Bronchial epithelial cell (primary cell): ENCODE measurements around the gene DUSP28. TPM values are rescaled to one million over a fixed set of nuclear protein-coding genes. Genes with fewer than 3 reads are reported as not detected.

Experiments
- DNase-seq: peaks from one replicate; pipeline ENCODE4 v3.0.0-alpha.2; 2010; ENCODE audit warnings: low read depth
- FAIRE-seq: peaks from 2 replicates; lab custom pipeline; 2011; peaks lifted over from hg19 to GRCh38; lab: Jason Lieb, UNC
- H3K27me3 ChIP-seq: 2 replicates; pipeline ENCODE4 v1.5.1; 2011; ENCODE audit warnings: low read length; ENCODE audit not compliant: control insufficient read depth, insufficient read depth
- H3K36me3 ChIP-seq: 2 replicates; pipeline ENCODE4 v1.5.1; 2011; ENCODE audit warnings: low read length; ENCODE audit not compliant: control insufficient read depth, insufficient read depth
- H3K4me3 ChIP-seq: 2 replicates; pipeline ENCODE4 v1.5.1; 2011; ENCODE audit warnings: mild to moderate bottlenecking, low read depth, low read length, control low read depth
- total RNA-seq: library from RNA; depleted of rRNA; stranded (reverse); fragments of >200 nt; gene quantifications from 2 replicates; pipeline ENCODE4 v1.2.1, GENCODE V29; 2014
- TF ChIP-seq, protein P1 (sequence below): IDR thresholded peaks from 2 replicates; pipeline ENCODE4 v1.5.1; 2011; ENCODE audit warnings: mild to moderate bottlenecking, moderate library complexity, low read length, control low read depth, inconsistent platforms; ENCODE audit not compliant: insufficient read depth, severe bottlenecking

DUSP28 gene
- total RNA-seq, 1 donor from 2014 or later = 2.1 TPM

DNA sequence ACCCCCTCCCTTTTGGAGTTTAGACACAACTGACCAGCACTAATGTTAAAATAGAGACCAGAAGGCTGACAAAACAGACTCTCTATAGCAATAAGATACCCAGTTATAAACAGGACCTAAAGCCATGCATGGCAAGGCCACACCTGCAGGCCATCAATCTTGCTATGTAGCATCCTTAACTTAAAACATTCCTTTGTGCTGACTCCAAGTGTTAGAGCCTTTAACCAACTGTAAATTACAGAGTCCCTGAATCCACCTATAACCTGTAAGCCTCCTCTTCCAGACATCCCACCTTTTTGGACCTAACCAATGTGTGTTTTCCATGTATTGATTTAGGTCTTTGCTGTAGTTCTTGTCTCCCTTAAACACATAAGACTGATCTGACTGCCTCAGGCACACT is 20.3 kb upstream of the DUSP28 start:
- TF ChIP-seq, protein P1, sequence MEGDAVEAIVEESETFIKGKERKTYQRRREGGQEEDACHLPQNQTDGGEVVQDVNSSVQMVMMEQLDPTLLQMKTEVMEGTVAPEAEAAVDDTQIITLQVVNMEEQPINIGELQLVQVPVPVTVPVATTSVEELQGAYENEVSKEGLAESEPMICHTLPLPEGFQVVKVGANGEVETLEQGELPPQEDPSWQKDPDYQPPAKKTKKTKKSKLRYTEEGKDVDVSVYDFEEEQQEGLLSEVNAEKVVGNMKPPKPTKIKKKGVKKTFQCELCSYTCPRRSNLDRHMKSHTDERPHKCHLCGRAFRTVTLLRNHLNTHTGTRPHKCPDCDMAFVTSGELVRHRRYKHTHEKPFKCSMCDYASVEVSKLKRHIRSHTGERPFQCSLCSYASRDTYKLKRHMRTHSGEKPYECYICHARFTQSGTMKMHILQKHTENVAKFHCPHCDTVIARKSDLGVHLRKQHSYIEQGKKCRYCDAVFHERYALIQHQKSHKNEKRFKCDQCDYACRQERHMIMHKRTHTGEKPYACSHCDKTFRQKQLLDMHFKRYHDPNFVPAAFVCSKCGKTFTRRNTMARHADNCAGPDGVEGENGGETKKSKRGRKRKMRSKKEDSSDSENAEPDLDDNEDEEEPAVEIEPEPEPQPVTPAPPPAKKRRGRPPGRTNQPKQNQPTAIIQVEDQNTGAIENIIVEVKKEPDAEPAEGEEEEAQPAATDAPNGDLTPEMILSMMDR = no peak
- H3K27me3 ChIP-seq = no peaks in the 10 kb centered on the region
- no peak overlapping the region for H3K4me3 ChIP-seq
- H3K36me3 ChIP-seq = peaks cover 4% of the 10 kb centered on the region
- DNase-seq = no peak
- no peak for FAIRE-seq

DNA sequence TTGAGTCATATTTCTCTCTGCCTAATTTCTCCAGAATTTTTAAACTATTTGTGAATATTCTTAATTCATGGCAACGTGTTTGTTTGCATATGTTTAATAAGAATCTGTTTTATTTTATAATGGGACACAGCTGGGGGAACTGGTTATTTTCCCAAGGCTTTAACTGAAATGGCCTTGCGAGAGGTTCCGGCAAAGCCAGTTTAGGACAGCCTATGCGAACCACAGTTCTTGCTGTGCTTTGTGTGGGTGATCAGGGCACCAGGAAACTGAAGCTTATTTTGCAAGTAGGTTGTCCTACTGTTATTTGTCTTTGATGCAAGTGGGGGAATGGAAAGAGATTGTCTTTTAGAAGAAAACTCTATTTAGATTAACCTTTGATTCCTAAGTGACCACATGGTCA is 8.9 kb upstream of the DUSP28 start:
- TF ChIP-seq, protein P1 = no peak
- no peak for DNase-seq
- H3K36me3 ChIP-seq = peaks cover 16% of the 10 kb centered on the region

GRCh38 chr2:240551811-240552210 is 8.3 kb upstream of the DUSP28 start:
- H3K27me3 ChIP-seq = no peaks in the 10 kb centered on the region
- H3K36me3 ChIP-seq = peaks cover 16% of the 10 kb centered on the region
- FAIRE-seq = no peak
- no peak for DNase-seq
- no peak overlapping the region for H3K4me3 ChIP-seq
- TF ChIP-seq, protein P1 = no peak

More for the DNA sequence above, 8.9 kb upstream of the DUSP28 start:
- Histone ChIP-seq H3K27me3 (no peaks in the 10 kb centered on the region), H3K4me3 (no peak overlapping the region)
- FAIRE-seq = no peak

DNA sequence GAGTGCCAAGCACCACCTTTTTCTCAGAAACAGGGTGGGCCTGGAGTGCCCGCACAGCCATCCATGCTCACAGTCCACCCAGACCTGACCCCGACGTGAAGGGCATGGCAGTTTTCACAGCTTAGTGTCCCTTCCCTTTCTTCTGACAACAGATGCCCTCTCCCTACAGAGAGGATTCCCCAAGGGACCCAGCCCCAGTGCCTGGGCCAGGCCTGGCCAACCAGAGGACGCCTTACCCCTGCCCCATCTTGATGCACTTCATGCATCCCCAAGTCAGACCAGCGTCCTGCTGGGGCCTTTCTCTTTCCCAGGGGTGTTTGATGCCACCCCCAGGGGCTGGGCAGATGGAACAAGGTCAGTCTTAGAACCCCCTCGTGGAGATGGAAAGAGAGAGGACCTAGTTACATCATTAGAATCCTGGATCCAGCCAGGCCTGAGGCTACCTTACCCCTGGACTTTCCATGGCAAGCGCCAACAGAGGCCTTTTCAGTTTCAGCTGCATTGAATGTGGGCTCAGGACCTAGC is 6.1 kb upstream of the DUSP28 start:
- peaks cover 16% of the 10 kb centered on the region for H3K36me3 ChIP-seq
- DNase-seq (no peak), FAIRE-seq (no peak)
- no peaks in the 10 kb centered on the region for H3K27me3 ChIP-seq
- no peak overlapping the region for H3K4me3 ChIP-seq
- TF ChIP-seq, protein P1 = no peak

- FAIRE-seq (no peak), DNase-seq (no peak)
- H3K4me3 ChIP-seq = no peak overlapping the region
- H3K27me3 ChIP-seq = no peaks in the 10 kb centered on the region
- TF ChIP-seq, protein P1 = no peak
- peaks cover 16% of the 10 kb centered on the region for H3K36me3 ChIP-seq
Observed at GRCh38 chr2:240554767-240555493, 5.2 kb upstream of the DUSP28 start.
